ENCODE measurements around the gene CDT1. TPM values are rescaled to one million over a fixed set of nuclear protein-coding genes. Genes with fewer than 3 reads are reported as not detected.

The CDT1 gene
- total and polyA plus RNA-seq, 3 donors from 2014 or later: 11.9 to 19.1 (median 14.9) TPM

DNA sequence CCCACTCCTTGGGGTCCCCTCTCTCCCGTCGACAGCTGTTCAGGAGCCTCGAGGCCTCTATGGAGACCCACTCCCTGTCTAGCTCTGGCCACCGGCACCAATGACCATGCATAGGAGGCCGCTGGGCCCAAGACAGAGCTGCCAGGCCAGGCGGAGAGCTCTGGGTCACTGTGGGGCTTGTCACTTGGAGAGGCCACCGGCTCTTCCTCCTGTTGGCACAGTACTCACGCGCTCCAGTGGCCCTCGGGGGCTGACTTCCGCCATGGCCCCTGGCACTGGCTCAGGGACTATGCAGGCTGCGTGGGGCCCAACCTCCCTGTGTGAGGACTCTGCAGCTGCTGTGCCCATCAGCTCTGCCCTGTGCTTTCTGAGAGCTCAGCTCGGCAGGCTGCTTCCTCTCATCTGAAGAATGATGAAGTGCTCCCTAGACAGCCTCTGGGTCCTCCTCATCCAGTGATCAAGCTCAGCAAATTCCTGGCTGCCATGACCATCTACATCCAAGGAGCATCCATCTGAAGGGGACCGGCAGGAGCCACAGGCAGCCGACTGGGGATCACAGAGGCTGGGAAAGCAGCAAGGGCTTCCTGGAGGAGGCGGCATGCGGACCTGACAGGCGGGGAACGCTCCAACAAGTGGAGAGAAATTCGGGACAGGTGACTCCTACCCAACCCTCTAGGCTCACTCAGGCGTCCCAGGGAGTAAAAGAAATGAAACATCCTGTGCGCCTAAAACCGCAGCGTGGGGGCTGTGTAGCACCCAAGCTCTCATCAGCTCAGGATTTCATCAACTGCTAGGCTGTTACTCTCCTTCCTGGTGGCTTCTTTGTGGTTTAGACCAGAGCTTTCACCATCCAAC is 36.4 kb downstream of the CDT1 start:
- H3K27ac ChIP-seq: no peak overlapping the region
- H3K4me3 ChIP-seq: no peak overlapping the region
- H3K9me3 ChIP-seq: no peaks in the 10 kb centered on the region
- H3K36me3 ChIP-seq (ENCODE audit: low read depth, missing control alignments): no peaks in the 10 kb centered on the region
- no peaks in the 10 kb centered on the region for H3K27me3 ChIP-seq
- intact Hi-C loops (cut with DNase I; ENCODE audit: low total_unique reads): no loop called here
- TF ChIP-seq POLR2A (IDR thresholded peaks at IDR 0.05): no peak
- TF ChIP-seq, protein P1, sequence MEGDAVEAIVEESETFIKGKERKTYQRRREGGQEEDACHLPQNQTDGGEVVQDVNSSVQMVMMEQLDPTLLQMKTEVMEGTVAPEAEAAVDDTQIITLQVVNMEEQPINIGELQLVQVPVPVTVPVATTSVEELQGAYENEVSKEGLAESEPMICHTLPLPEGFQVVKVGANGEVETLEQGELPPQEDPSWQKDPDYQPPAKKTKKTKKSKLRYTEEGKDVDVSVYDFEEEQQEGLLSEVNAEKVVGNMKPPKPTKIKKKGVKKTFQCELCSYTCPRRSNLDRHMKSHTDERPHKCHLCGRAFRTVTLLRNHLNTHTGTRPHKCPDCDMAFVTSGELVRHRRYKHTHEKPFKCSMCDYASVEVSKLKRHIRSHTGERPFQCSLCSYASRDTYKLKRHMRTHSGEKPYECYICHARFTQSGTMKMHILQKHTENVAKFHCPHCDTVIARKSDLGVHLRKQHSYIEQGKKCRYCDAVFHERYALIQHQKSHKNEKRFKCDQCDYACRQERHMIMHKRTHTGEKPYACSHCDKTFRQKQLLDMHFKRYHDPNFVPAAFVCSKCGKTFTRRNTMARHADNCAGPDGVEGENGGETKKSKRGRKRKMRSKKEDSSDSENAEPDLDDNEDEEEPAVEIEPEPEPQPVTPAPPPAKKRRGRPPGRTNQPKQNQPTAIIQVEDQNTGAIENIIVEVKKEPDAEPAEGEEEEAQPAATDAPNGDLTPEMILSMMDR (IDR thresholded peaks at IDR 0.05): no peak
- 88 to 92% methylated on average over 4 to 24 of the region's 24 CpGs for WGBS, 2 donors
- H3K4me1 ChIP-seq: no peaks in the 10 kb centered on the region
- DNase-seq: no peak

DNA sequence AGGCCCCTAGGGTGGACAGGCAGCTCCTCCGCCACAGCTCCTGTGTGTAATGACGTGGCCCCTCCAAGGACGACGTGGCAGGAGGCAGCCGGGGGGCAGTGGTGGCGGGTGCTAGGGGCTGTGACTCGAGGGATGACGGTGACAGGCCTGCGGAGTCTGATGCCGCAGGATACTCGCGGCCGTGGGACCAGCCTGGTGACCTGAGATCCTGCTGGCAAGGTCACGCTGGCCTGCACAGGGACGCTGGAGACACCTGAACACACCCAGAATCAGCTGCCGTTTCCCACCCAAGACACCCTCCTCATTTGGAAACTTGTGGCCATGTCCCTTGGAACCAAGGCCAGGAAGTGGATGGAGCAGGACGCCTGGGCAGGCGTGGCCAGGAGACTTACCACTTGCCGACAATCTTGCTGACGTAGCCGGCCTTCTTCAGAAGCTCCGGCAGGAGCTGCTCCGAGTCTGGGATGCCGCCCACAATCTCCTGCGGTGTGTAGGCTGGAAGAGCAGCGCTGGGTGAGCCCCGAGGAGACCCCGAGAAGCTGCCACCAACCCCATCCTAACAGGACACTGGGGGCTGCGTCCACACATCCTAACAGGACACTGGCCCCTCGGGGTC is 37.1 kb downstream of the CDT1 start:
- DNase-seq: no peak
- Histone ChIP-seq H3K4me3 (no peak overlapping the region), H3K27me3 (no peaks in the 10 kb centered on the region), H3K9me3 (no peaks in the 10 kb centered on the region), H3K36me3 (ENCODE audit: low read depth, missing control alignments) (no peaks in the 10 kb centered on the region), H3K27ac (no peak overlapping the region), H3K4me1 (no peaks in the 10 kb centered on the region)
- intact Hi-C loops (cut with DNase I; ENCODE audit: low total_unique reads): no loop called here
- 93 to 96% methylated on average over 23 to 28 of the region's 30 CpGs for WGBS, 2 donors
- TF ChIP-seq, protein P1 (IDR thresholded peaks at IDR 0.05): no peak
- TF ChIP-seq POLR2A (IDR thresholded peaks at IDR 0.05): no peak

DNA sequence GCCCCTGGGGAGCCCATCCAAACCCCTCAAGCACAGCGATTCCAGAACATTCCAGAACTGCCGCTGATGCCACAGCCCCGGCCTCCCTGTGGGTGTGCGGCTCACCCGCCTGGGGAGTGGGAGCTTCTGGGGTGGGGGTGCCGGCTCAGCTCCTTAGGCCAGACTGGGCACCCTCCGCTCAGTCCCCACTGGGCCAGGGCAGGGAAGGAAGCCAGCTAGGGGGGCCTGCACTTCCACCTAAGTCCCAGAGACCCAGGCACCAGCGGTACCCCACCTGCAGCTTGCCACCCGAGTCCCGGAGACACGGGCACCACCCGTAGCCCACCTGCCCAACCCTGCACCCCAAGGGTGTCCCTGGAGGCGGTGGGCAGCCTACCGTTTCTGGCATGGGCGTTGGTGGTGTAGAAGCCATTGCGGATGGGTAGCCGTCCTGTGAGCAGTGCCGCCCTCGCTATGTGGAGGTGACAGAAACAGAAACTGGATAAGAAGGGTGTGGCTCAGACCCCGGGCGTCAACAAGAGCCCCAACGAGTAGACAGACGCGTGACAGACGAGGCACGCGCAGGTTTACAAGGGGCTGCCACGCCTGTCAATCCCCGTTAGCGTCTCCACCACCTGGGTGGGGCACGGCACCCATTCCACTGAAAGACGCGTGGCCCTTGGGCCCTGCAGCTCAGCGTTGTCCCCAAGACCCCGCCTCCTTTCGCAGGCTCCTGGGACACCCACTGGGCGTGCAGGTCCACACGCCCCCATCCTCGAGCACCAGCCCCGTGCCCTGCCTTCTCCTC is 38.1 kb downstream of the CDT1 start:
- DNase-seq: no peak
- intact Hi-C loops (cut with DNase I; ENCODE audit: low total_unique reads): no loop called here
- H3K36me3 ChIP-seq (ENCODE audit: low read depth, missing control alignments): no peaks in the 10 kb centered on the region
- H3K4me1 ChIP-seq: no peaks in the 10 kb centered on the region
- H3K27me3 ChIP-seq: no peaks in the 10 kb centered on the region
- H3K27ac ChIP-seq: no peak overlapping the region
- no peak overlapping the region for H3K4me3 ChIP-seq
- WGBS, 2 donors: 91 to 97% methylated on average over 21 to 40 of the region's 40 CpGs
- TF ChIP-seq, protein P1 (IDR thresholded peaks at IDR 0.05): no peak
- TF ChIP-seq POLR2A (IDR thresholded peaks at IDR 0.05): no peak
- no peaks in the 10 kb centered on the region for H3K9me3 ChIP-seq

DNA sequence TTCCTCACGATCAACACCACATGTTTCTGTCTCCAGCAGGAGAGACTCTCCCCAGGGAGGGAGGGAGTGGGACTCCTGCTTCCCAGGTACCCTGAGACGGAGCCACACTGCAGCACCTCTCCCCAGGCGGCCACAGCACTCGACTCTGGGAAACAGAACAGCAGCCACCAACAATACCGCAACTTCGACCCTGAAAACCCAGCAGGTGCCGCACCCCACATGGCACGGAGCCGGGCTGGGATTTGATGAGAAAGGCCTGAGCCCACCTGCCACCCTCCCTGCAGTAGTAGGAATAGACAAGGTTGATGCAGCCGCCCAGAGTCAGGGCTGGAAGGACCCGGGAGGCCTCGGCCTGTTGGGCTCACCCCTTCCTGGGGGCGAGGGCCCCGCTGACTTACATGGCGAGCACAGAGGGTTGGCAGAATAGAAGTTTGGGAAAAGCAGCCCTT is 38.7 kb downstream of the CDT1 start:
- Histone ChIP-seq H3K4me1 (no peaks in the 10 kb centered on the region), H3K9me3 (no peaks in the 10 kb centered on the region), H3K27me3 (no peaks in the 10 kb centered on the region), H3K36me3 (ENCODE audit: low read depth, missing control alignments) (no peaks in the 10 kb centered on the region), H3K4me3 (no peak overlapping the region), H3K27ac (no peak overlapping the region)
- no peak for DNase-seq
- TF ChIP-seq, protein P1 (IDR thresholded peaks at IDR 0.05): no peak
- no peak for TF ChIP-seq POLR2A (IDR thresholded peaks at IDR 0.05)
- 85 to 87% methylated on average over 11 to 15 of the region's 15 CpGs for WGBS, 2 donors
- intact Hi-C loops (cut with DNase I; ENCODE audit: low total_unique reads): no loop called here

All from testis (tissue), 3 donors.